Activated T-cell treated with anti-CD3 and anti-CD28 coated beads for 4 hours (primary cell): ENCODE results near the gene INSYN2A.

ENCODE experiments used
- DNase-seq: peaks from one replicate; pipeline ENCODE4 v3.0.0-alpha.2; 2020

Gene INSYN2A

DNA sequence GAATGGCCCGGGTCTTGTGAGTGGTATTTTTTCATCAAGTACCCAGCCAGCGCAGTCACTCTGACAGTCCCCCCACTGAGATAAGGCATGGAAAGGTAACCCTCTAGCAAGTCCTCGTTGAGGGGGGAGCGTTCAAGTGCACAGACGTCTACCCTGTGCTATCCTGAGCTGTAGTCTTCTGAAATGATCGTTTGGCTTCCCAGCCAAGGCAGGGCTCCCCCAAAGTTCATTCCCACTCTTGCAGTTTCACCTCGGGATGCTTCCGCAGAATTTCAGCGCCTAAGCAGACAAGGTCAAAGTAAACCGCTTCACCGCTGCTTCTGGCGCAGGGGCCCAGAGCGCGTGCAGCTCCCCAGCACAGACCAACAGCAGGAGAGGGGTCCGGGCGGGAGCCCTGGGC is 1.8 kb downstream of the INSYN2A start:
- no peak for DNase-seq

DNA sequence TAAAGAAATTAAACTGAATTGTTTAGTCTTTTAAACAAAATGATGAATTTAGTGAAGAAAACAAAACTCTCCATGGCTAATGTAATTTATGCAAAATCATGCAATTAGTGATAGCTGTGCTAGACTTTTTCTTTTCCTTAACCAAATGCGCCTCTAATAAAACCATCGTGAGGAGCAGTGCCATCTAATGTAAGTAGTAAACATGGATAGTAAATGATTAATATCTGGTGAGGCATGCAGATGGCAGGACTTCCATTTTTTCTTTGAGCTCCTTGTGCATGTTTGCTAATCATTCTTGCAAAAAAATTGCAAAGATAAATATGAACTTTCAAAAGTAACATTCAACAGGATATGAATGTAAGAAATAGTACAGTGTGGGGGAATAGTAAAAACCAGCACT is 2.3 kb downstream of the INSYN2A start:
- no peak for DNase-seq

DNA sequence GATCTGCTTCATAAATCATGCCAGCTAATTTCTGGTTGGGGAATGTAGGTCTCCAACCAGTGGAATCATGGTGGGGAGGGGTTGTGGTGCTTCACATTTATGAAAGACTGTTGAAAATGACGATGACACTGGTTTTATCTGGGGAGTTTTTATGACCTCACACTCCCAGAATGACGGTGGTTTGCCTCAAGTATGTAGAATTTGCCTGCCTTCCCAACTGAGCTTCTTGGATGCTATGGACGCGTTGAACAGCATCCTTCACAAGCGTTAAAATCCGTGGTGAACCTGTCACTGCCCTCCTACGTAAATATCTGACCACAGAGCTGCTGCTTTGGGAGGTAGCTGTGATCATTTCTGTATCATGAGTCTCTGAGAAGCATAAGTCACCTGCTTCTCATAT is 3.3 kb downstream of the INSYN2A start:
- DNase-seq, result no peak

DNA sequence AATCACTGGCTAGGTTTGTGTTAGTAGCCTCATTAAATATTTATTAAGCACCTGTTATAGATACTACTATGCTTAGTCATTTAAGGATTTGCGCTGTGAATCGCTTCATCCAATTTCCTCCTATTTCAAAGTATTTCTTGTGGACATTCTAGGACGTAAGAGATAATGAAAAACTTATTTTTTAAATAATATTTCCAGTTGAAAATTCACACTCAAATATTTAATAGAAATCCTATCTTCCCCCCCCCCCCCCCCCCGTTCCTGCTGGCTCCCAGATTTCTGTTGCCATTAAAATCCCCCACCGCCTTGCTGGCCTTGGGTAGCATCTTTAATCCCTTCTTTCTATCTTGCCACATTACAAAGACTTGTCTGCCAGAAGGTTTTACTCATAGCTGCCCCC is 6.0 kb downstream of the INSYN2A start:
- no peak for DNase-seq

DNA sequence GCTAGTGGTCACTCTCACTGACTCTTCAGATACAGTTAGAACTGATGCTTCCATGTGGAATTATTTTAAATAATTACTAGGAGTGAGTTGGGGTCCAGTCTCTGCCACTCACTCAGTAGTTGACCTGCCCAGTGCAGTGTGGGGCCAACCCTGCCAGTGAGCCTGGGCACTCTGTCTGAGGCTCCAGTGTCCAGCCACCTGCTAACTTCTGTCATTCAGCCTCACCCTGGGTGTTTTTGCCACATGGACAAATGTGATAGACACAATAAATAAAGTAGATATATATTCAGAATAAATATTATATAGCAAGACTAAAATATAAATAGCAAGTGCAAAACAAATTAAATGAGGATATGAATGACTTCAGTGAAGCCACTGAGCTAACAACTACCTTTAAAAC is 7.2 kb downstream of the INSYN2A start:
- DNase-seq, result no peak

DNA sequence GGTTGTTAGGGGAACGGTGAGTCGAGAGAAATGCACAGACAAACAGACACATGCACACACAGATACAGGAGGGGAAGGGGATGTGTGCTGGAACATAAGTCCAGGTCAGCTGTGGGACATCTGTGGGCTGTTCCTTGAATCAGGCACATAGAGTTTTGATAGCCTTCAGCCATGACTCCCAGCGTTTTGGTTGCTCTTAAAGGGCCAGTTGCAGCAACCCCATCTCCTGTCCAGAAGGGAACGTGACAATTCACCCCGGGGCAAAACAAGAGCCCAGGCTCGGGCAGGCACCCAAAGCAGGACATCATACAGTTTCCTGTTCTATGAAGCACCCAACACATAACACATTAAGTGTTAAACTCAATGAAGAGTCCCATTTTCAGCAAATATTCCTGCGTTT is 9.6 kb downstream of the INSYN2A start:
- DNase-seq, result no peak

DNA sequence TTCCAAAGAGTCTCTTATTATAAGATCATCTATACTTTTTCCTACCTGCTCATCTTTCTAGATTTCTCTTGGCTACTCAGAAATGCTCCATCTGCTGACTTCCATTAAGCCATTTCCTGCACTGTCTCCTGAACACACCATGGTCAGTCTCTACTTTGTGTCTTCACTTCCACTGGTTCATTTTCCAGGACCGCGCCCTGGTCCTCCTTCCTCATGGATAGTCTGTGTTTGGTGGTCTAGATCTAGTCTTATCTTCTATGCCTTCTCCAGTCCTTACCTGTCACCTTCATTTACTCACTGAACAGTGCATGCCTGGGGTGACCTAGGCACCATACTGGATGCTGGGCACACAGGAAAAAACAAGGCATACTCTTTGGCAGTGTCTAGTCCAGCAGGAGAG is 11.8 kb downstream of the INSYN2A start:
- DNase-seq, result no peak

DNA sequence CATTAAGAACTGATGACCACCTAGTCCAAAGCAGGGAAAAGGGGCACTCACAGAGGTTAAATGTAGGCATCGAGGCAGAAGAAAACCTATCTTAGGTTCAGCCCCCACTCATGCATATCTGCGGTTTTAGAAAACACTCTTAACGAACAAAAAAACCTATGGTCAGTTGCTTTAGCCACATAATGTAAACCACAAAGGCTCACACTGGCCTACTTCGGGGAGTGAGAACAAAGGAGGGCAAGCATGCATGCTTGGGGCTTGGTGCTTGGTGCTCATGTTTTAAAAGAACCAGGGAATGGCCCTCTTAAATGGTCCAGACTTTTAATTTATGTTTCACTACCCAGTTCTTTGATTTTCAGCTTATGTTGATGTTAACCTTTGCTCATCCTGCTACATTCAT is 14.2 kb downstream of the INSYN2A start:
- no peak for DNase-seq

DNA sequence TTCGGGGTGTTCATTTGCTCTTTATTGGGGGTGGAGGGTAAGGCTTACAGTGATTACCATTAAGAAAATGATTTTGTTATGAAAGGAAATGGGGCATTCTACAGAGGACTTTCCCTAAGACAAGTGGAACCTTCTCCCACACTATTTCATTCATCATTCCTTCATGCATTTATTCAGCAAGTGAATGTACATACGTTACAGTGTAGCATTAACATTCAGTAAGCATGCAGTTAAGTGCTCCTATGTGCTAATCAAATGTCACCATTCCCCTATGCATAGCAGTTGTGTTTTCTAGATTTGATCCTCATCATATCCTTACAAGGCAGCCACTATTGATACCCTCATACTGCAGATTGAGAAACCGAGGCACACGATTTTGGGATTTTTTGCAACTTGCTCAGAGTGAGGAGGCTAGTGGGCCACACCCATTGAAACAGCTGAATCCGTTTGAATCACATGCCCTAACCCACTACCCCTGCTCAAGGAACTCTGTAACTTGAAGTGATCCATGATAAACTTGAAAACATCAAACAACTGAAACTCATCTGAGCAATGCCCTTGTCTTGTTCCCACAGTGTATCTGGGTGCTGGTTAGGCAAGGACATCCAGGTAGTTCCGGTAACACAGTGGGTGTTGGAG is 16.7 kb downstream of the INSYN2A start:
- no peak for DNase-seq

DNA sequence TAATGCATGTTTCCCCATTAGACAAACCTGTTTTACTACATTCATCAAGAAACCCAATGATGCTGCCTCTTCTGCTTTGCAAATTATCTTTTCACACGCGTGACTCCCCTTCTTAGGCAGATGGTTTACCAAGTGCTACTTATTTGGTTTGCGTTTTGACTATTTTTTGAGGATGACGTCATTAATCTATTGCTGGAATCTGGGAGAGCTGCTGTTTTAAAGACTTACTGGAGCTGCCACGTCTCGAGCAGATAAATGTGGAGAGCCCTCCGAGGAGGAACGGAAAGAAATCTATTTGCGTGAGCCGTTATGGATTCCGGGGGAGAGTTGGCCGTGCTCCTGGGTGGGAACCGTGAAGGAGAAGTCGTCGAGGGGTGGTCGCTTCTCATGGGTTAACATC is 19.7 kb downstream of the INSYN2A start:
- DNase-seq, result no peak

DNA sequence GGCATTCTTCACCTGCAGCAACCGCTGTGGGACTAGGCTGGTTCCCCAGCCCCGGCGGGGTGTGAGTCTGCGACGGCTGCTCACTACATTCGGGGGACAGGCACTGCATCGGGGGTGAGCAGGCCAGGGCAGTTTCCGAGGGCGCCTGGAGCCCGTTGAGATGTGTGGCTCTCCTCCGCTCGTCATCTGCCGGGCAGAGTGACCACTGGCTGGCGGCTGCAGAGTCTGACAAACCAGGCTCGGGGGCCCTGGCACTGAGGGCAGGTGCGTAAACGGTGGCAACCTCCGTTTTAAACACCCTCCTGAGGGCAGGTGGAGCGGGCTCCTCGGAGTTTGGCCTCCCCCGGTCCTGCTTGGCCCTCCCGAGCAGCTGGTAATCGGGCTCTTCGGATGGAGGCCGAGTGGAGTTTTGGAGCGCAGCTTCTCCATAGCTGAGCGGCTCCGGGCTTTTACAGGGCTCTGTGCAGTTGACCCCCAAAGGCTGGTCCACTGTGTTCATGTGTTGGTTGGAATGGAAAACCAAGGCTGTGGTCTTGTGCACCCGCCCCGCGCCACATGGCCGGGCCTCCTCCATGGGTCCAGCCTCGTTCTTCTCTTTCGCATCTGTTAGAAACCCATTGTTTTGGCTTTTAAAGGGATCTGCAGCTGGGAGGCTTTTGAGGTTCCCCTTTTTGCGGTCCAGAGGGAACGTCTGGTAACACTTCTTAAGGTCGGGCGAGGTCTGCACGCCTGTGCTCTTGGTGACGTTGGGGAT is 20.9 kb downstream of the INSYN2A start:
- DNase-seq, result no peak

DNA sequence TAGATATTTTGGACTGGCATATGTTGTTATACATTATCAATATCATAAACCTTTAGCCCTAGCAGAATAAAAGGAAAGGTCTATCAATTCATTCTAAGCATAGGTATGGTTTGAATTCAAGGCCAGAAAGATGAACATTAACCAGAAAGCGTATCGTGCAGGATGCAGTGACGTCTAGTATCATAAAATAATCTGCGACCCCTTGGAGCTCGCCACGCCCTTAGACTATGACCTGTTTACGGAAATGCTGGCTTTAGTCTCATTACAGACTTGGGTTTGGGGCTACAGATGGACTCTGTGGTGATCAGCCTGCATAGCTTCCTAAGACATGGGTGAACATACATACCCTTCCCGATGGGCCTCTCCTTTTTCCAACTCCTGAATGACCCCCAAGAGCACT is 21.5 kb downstream of the INSYN2A start:
- DNase-seq, result no peak

DNA sequence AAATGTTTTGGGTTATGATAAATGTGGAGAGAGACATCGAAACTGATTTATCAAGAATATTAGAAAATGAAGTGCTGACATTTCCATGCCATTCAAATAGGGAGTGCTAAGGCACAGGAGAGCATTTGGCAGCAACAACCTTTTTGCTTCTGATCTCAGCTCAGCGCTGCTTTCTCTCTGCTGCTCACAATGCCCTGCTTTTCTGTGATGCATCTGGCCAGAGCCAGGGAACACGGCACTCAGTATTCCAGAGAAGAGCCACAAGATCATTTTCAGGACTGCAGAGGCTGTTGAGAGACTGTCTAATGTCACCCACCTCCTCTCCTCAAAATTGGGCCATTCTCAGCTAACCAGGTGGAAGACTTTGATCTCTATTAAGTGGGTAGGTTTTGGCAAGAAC is 28.1 kb downstream of the INSYN2A start:
- DNase-seq, result no peak

DNA sequence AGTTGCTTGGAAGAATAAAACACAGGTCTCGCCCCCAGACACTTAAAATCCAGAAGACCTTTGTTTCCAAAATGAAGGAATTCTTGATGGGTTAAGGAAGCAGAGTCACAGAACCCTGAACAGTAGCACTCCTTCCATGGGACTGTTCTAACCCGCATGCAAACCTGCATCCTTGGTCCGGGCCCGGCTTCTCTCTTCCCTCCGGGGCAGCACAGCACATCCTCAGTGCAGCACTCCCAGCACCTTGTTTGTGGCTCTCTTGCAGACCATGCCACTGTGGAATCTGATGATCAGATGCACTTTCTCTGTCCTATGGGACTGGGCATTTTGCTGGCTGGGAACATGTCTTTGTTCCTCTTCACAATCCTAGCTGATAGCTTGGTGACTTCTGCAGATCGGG is 33.5 kb downstream of the INSYN2A start:
- no peak for DNase-seq

DNA sequence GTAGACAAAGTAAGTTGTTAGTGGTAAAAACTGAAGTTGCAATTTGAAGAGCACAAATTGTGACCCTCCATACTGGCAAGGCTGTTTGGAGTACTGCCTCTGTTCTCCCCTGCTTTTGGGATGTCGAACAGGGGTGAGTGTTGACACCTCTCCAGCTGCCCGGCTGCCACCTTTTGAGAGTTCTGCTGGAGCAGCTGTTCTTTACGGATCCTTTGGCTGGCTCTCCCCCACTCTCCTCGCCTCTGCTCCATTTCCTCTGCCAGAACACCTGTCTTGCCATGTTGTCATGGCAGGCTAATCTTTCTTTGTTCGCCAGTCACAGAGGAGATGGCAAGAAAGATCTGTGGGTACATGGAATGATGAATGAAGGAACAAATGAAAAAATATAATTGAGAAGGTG is 34.9 kb downstream of the INSYN2A start:
- DNase-seq, result no peak

DNA sequence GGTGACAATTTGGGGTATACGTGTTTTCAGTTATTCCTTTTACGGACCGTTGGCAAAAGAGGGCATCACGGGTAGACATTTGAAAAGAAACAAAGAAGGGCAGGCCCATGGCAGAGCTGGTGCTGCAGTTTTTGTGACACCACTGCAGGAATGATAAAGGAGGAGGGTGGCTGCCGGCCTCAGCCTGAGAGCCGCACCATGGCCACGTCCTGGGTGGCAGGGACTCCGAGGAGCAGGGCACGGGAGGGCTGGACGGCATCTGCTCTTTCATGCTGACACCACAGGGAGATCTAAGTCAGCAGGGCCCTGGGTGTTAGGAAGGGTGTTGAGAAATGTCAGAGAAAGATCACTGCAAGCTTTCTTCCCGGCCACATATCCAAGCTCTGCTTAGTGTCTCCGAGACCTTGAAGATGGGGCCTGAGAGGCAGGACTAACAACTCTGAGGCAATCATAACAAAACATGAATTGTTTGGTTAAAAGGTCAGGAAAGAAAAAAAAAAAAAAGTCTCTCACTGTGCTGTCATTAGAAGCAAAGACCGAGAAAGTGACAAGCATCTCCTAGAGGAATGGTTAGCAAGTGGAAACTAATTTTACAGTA is 36.6 kb downstream of the INSYN2A start:
- no peak for DNase-seq

DNA sequence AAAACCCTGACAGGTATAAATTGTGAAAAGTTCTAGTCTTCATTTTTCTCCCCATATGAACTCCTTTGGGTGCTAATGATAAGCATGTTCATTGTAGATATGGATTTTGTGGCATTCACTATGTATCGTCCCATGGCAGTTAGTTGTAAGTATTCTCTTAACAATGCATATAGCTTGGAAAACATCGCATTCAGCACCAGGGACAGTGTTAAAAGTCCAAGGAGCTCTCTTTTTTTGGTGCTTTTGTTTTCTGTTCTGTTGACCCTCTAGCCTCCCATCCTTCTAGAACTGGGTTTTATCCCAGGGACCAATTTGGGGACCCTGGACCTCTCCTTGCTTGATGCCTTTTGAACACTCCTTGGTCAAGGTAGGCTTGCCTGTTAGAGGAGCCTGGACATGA is 37.7 kb downstream of the INSYN2A start:
- no peak for DNase-seq

DNA sequence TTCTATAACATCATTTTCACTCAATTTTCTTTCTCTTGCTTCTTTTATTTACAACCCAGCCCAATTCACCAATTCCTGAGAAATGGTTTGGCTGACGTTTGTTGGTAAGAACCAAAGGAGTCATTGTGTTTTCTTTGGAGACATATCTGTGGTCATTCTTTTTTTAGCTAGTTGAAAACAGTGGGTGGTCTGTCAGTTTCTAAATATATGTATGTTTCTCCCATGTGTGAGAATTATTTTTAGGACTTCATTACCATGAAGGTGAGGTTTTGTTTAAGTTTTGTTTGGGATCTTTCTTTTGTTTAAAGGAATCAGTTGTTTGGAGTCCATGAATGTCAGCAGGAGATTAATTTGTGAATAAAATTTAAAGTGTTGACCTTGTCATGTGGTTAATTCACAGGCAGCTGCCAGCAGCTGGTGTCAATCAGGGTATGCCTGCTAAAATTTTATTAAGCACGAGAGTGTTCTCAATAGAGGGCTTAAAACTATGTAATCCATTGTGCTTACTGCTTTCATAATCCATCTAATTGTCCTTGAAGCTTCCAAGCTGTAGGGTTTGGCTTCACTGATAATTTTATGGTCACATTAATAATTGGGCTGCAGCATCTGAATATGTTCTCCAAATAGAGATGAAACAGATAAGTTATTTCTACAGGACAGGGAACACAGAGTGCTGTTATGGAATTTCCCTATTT is 38.7 kb downstream of the INSYN2A start:
- DNase-seq, result no peak

DNA sequence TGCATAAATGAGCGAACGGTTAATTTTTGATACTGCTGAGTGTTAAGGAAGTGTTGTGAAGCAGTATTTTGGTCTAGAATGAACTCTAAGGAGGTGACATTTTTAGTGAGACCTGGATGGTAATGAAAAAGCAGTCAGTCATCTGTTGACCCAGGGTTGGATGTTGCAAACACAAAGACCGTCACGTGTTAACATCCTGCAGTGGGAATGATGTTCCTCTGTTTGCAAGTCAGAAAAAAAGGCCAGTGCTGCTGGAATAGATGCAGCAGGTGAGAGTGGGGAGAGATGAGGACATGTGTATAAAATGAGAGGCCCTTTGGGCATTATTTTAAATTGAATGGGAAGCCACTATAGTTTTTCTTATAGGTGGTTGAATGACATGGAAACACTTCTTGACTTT is 39.3 kb downstream of the INSYN2A start:
- no peak for DNase-seq

DNA sequence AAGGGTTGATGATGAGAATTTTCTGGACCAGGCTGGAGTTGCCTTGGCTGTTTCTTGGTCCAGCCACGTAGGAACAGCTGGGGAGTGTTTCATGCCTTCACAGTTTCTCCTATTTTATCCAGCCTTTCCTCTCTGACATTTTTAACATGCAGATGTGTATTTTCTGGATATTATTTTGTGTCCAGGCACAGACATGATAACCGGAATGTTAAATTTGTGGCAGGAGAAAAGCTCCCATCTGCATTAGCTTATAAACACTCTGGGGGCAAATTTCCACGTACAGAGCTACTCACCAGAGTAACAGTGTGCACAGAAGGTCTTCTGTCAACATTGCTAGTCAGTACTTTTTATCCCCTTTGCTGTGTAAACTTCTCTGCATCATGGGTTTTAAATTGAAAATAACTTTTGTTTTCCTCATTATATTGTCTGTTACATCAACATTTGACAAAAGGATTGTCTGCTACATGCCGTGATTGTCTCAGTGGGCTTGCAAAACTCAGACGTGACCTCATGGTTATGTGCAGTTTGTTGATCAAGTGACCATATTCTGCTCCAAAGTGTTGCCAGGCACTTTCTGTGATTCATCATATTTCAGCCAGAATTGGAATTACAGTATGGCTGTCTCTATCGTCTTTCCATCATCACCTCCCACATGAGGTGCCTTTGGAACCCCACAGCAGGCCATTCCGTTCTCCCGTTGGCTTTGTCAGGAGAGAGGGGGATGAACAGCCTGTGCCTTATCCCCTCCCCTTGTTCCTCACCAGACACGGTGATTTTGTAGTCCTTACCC is 41.4 kb downstream of the INSYN2A start:
- no peak for DNase-seq

DNA sequence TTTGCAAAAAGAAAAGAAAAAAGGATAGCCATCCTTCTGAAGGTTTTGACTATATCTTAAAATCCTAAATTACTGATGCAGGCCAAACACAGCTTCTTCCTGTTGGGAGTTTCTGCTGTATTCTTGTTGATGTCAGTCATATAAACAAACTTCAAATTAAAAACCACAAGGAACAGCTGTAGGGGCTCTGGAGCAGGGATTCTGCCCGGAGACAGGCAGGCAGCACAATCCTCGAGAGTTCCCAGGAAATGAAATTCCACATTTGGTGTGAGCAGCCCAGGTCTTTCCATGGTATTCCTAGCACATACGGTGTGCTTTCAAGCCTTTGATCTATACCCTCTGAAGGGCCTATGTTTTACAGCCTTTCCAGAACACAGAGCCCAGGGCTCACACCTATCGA is 43.2 kb downstream of the INSYN2A start:
- DNase-seq, result no peak

DNA sequence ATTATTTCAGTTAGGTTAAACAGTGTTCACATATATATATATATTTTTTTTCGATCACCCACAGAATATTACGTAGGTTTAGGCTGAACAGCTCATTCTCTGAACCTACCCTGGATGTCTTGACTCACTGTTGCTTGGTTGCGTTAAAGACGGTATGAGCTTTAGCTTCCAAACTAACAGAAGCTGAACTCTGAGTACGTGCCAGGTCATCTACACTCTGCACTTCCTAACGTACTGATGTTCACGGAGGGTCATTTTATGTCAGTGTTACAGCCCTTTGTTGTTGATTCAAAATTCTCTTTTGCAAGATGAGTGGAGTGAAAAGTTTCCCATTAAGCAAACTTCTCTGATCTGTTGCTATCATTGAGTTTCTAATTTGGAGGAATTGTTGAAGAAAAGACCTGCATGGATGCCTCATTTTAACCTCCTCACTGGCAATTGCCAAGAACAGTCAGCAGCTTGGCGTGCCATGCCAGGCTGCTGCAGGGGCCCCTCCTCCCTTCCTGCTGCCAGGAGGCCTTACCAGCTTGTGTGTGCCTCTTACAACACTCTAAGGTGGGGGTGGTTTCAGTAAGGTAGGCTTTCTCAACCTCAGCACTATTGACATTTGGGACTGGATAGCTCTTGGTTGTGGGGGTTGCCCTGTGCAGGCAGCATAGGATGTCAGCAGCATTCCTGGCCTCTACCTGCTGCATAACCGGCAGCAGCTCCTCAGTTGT is 44.3 kb downstream of the INSYN2A start:
- DNase-seq, result no peak
